GM21737 (cell line): ENCODE results near the gene KITLG.
"Not testable (repeated sequence)": the region's sequence is repeated elsewhere in the genome, so short reads cannot be mapped to it uniquely, and the experiment has no call there.

Experiments
- ATAC-seq: cut with Tn5 transposase; IDR thresholded peaks from one replicate; pipeline ENCODE4 v1.9.1; 2021; ENCODE audit warnings: mild to moderate bottlenecking, moderate library complexity; ENCODE audit not compliant: unreplicated experiment

Gene KITLG

GRCh38 chr12:88496891-88497371 is 83.3 kb downstream of the KITLG start:
- no peak for ATAC-seq

GRCh38 chr12:88496429-88496828 is 83.8 kb downstream of the KITLG start:
- no peak for ATAC-seq

GRCh38 chr12:88495031-88495430 is 85.2 kb downstream of the KITLG start:
- ATAC-seq = no peak

DNA sequence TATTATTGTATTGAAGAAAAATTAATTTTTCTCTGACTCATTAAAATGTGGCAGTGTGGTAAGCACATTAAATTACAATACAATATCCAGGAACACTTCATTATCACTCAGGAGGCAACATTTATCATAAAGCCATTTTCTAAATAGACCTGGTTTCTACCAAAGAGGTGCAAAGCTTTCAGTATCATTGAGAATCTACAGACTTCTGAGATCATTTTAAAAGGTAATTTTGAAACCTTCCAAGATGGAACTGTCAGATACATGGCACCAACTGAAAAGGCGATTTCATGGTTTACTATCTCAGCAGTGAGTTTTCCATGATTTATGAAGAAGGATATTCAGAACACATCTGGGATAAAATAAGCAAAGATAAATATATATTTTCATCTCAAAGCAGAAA is 85.8 kb downstream of the KITLG start:
- ATAC-seq = no peak

GRCh38 chr12:88493636-88494035 is 86.6 kb downstream of the KITLG start:
- no peak for ATAC-seq

DNA sequence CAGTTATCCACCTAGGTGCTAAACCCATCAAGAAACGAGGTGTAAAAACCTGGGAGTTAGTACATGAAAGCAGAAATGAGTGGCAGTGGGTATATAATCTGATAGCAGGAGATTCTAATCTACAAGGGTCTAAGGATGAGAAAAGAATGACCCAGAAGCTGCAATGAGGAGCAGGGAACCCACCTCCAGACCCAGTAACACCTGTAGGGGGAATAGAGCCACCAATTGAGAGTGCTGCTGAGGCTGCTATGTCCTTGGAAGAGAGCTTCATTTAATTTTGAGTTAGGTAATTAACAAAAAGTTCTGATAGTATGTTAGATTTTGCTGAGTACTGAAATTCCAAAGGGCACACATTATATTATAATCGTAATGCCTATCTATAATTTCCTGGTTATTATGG is 89.8 kb downstream of the KITLG start:
- ATAC-seq = no peak

GRCh38 chr12:88472775-88473174 is 107.5 kb downstream of the KITLG start:
- no peak for ATAC-seq

DNA sequence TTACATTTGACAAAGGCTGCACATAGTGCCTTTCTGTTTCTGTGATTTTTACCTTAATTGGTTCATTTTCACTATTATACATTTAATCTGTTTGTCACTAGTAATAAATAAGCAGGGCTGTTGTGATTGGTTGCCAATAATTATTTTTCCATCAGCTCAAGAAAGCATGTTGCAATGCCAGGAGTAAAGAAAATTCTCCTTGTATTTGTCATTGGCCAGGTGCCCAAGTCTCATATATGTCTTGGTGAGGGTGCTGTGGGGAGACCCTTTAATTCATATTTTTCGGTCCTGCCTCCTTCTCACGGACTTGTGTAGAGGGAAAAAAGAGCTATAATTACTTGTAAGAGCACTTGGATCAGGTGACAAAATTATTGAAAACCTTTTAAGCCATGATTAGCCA is 108.0 kb downstream of the KITLG start:
- ATAC-seq = no peak

- no peak for ATAC-seq
Observed at GRCh38 chr12:88471331-88472045, 108.8 kb downstream of the KITLG start.

- no peak for ATAC-seq
Observed at GRCh38 chr12:88469154-88469553, 111.1 kb downstream of the KITLG start.

DNA sequence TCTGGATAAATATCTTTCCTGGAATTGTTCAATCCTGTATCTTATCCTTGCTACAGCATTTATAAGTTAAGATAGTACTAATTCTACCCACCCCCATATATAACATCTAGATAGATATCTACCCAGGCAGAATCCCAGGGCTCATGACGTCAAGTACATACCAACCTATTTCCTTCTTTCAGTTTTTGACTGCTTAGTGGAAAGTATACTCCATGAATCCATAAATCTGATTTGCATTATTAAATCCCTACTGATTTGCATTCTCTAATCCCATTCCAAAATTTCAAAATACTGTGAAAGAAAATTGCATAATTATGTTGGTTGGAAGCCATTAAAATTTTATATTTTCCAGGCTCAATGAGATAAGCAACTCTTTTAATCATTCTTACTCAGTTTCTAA is 111.7 kb downstream of the KITLG start:
- no peak for ATAC-seq

DNA sequence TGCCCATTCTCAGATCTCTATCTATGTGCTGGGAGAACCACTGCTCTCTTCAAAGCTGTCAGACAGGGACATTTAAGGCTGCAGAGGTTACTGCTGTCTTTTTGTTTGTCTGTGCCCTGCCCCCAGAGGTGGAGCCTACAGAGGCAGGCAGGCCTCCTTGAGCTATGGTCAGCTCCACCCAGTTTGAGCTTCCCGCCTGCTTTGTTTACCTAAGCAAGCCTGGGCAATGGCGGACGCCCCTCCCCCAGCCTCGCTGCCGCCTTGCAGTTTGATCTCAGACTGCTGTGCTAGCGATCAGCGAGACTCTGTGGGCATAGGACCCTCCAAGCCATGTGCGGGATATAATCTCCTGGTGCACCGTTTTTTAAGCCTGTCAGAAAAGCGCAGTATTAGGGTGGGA is 113.6 kb downstream of the KITLG start:
- not testable (repeated sequence) for ATAC-seq

GRCh38 chr12:88458327-88458726 is 121.9 kb downstream of the KITLG start:
- no peak for ATAC-seq

DNA sequence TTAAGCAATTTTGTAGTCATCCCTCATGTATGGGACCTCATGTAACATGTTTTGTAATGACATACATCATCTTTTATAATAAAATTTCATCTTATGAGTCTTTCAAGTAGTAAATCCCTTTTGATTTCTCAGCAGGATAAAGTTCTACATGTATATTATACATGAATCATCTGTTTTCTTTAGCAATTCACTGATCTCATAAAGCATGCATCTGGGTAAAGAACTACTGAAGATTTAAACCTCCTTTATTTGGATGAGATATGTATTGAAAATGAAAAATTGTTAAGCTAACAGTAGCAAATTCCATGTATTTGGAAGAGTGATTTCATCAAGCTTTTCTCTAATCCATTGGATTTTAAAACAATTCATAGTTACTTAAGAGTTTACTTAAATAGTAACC is 126.9 kb downstream of the KITLG start:
- no peak for ATAC-seq

GRCh38 chr12:88451205-88451604 is 129.1 kb downstream of the KITLG start:
- no peak for ATAC-seq

- ATAC-seq = no peak
Observed at GRCh38 chr12:88450136-88450535, 130.1 kb downstream of the KITLG start.

DNA sequence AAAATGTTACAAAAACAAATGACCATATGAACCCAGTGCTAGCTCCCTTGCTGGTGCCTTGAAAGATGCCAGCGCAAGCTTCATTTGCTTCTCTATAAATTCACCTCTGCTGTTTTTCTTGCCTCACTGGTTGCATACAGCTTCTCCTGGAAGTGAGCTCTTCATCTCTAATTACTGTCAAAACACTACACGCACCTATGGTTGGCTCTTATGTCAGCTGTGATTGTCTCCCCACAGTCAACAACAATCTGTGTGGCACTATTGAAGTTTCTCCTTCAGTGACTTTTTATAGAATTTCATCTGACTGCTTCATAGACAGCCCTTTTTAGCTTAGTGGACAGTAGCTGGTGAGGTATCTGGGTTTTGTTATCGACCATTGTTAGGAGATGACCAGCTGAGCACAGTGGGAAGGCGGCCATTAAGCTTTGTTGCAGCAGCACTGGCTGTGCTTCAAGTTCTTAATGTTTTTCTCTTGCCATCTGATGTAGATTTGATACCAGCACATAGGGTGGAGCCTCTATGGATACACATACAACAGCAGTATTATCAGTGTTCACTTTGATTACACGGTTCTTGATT is 131.8 kb downstream of the KITLG start:
- ATAC-seq = no peak

- no peak for ATAC-seq
Observed at GRCh38 chr12:88445705-88446394, 134.4 kb downstream of the KITLG start.

DNA sequence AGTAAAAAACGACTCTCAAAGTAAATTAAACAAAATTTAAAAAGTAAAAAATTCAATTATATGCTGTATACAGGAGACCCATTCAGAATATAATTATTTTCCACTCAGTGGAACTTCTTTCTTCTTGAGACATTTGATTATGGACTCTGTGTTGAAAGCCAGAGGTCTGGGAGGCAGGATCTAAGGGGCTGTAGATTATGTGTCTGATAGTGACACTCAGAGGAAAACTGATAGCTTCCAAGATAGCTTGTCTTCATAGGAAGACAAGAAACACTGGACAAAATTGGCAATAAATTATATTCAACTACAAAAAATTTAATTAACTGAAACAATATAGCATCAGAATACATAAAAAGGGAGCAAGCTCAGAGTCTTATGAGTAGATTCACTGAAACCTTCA is 135.8 kb downstream of the KITLG start:
- ATAC-seq = no peak
